ENCODE measurements around the gene BRI3.

BRI3 gene

DNA sequence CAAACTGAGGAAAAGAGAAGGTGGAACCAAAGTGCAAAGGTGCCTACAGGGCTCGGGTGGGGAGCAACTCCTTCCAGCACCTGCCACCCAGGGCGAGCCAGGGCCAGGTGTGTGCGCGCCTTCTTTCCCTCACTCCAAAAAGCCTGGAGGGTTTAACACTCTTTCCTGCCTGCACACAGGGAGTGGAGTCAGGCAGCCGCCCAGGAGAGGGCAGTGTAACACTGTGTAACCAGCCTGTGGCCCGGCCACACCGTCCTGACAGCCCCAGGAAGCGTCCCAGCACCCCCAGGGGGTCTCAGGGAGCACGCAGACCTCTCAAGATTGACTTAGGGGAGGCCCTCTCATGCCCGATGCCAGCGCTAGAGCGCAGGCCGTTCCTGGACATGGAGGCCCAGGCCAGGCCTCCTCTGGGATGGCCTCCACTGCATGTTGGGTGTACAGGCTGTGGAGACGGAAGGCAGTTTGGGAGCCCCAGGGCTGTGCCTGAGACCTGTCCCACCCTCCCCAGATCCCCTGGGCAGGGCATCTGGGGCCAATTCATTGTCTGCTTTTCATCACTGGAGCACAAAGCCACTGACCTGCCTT lies 13.4 kb downstream of the BRI3 start:
- peak; percentile 71 for TF ChIP-seq CTCF (IDR thresholded peaks at IDR 0.05; ENCODE audit: low read depth, low read length)

DNA sequence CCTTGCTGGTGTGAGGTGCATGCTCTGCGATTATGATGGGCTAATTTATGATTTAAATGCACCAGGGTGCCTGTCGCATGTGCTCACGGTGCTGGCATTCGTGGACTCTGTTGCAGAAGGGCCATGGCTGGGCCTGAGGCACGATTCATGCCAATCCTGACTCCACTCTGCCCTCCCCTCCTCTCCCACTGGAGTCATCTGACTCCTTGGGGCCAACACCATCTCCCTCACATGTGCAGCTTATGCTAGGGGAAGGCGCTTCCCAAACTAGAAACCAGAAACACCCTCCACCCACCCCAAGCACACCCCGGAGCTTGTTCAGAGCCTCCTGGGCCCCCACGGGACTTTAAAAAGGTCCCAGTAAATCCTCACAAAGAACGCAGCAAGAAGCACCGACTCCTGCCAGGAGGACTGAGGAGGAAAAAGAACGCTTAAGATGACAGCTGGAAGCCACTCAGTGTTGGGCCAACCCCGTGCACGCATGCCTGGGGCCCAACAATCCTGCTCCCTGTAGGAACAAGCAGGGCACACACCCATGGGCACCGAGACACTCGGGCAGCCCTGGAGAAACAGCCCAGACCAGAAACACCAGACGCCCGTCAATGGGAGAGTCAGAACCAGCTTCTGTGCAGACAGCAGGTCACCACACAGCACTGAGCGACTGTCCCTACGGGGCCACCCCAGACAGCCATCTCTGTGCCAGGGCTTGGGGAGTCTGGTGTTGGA lies 14.1 kb downstream of the BRI3 start:
- no peak for TF ChIP-seq CTCF (IDR thresholded peaks at IDR 0.05; ENCODE audit: low read depth, low read length)
- H3K4me3 ChIP-seq (ENCODE audit: low read depth, low read length) = no peak overlapping the region

More for the DNA sequence above, 13.4 kb downstream of the BRI3 start:
- H3K4me3 ChIP-seq (ENCODE audit: low read depth, low read length) = no peak overlapping the region

DNA sequence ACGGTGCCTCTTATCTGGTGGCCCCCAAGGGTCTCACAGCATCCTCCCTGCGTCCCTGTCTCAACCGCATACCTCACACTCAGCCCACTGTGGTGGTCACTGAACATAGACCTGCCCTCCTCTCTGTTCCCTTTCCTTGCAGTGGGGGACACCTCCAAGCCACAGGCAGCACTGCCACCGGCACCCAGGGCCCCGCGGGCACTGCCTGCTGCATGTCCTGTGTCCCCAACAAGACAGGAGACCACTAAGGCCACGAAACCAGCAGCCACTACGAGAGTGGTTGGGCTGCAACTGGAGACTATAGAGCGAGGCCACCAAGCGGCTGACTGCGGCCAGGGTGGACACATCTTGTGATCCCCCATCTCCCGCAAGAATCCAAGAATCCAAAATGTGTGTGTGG lies 15.3 kb downstream of the BRI3 start:
- no peak overlapping the region for H3K4me3 ChIP-seq (ENCODE audit: low read depth, low read length)
- no peak for TF ChIP-seq CTCF (IDR thresholded peaks at IDR 0.05; ENCODE audit: low read depth, low read length)

- no peak for TF ChIP-seq CTCF (IDR thresholded peaks at IDR 0.05; ENCODE audit: low read depth, low read length)
- no peak overlapping the region for H3K4me3 ChIP-seq (ENCODE audit: low read depth, low read length)
Observed at GRCh38 chr7:98297626-98298286, 16.3 kb downstream of the BRI3 start.

- H3K4me3 ChIP-seq (ENCODE audit: low read depth, low read length) = no peak overlapping the region
- TF ChIP-seq CTCF (IDR thresholded peaks at IDR 0.05; ENCODE audit: low read depth, low read length) = no peak
Observed at GRCh38 chr7:98300595-98301372, 19.3 kb downstream of the BRI3 start.

DNA sequence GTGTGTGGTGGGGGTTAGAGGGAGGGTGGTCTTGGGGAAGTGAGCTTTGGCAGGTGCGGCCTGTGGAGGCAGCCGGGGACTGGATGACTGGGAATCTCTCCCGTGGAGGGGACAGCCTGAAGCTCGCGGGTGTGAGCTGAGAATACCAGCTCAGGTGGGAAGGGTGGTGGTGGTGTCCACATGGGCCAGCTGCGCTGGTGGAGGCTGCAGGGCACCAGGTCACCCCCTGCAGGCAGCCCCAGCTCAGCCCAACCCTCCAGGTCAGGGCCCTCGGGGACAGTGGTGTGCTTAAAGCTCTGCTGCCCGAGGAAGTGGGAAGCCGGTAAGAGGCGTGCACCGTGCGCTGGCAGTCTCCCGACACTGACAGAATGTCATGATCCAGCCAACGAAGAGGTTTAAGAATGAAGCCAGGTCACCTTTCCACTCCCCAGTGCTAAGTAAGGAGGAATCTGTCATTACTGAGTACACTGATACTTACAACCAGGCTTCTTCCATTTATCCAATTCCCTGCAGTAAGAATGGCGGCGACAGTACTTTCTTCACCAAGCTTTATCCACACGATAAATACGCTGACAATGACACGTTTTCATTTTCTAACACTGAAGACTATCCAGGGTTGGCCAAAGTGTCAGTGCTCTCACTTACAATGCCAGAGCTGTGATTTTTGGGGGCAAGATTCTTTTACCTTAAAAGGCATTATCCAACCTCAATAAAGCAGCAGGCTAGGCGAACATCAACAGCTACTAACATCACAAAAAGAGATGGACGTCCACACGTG lies 20.4 kb downstream of the BRI3 start:
- TF ChIP-seq CTCF (IDR thresholded peaks at IDR 0.05; ENCODE audit: low read depth, low read length) = no peak
- H3K4me3 ChIP-seq (ENCODE audit: low read depth, low read length) = no peak overlapping the region
